ENCODE results near the gene CRTAC1. TPM values are rescaled to one million over a fixed set of nuclear protein-coding genes. Genes with fewer than 3 reads are reported as not detected.
A peak's percentile ranks its signal among the peaks of the same experiment; 100 is the strongest.

Gene CRTAC1
- total and polyA plus RNA-seq, 9 of the 15 experiments (the other 6 are each of a cell fraction or from before 2014, with no cell fraction given), result not detected

DNA sequence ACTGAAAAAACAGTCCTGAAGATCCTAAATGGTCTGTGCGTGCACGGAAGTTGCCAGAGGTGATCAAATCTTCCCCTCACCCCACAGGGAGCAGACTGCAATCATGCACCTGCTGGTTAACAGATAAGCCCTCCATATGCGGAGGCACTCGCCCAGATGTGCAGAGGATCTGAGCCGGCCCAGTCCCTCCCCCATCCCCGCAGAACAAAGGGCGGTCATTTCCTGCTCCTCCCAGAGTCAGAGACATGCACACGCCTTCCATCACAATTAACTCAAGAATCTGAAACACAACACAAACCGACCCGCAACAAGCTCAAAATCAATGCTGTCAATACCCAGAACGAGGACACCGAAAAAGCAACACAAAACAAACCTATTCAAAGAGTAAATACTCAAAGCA is 24.2 kb downstream of the CRTAC1 start (continued):
- TF ChIP-seq, protein P1, sequence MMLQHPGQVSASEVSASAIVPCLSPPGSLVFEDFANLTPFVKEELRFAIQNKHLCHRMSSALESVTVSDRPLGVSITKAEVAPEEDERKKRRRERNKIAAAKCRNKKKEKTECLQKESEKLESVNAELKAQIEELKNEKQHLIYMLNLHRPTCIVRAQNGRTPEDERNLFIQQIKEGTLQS (IDR thresholded peaks at IDR 0.05), result no peak
- TF ChIP-seq, protein P1 (CRISPR knock-in tag; conservative IDR thresholded peaks at IDR 0.05), result no peak
- TF ChIP-seq JUNB (CRISPR knock-in tag; conservative IDR thresholded peaks at IDR 0.05) (no peak), YY1 (IDR thresholded peaks at IDR 0.05; ENCODE audit: borderline replicate concordance in 1 of 3, control insufficient read depth in 1 of 3, extremely low read depth in 1 of 3, insufficient read depth in 3 of 3, insufficient read length in 1 of 3, insufficient replicate concordance in 2 of 3, low read depth in 1 of 3, low read length in 2 of 3) (no peak), SAFB2 (IDR thresholded peaks at IDR 0.05; ENCODE audit: borderline replicate concordance, low read depth, low read length, severe bottlenecking) (no peak), NCOA4 (IDR thresholded peaks at IDR 0.05; ENCODE audit: partially characterized antibody) (no peak), PRMT5 (CRISPR knock-in tag; IDR thresholded peaks at IDR 0.05) (no peak), YBX1 (IDR thresholded peaks at IDR 0.05) (no peak), NFE2L1 (tag; IDR thresholded peaks at IDR 0.05; ENCODE audit: borderline replicate concordance, low read depth) (no peak), MYC (IDR thresholded peaks at IDR 0.05; ENCODE audit: low read depth, low read length) (no peak), MYC (CRISPR knock-in tag; IDR thresholded peaks at IDR 0.05; ENCODE audit: borderline replicate concordance, low read depth) (no peak), MYBL2 (IDR thresholded peaks at IDR 0.05; ENCODE audit: low read depth) (no peak), MYBL2 (CRISPR knock-in tag; IDR thresholded peaks at IDR 0.05; ENCODE audit: borderline replicate concordance) (no peak), FOXK2 (conservative IDR thresholded peaks at IDR 0.05 in 1 of 2, IDR thresholded peaks at IDR 0.05 in 1 of 2; ENCODE audit: low read depth in 2 of 2) (no peak), SRSF7 (optimal IDR thresholded peaks at IDR 0.05; ENCODE audit: low read depth, low read length) (no peak), KLF16 (IDR thresholded peaks at IDR 0.05) (peak; percentile 85), ZNF140 (CRISPR knock-in tag; IDR thresholded peaks at IDR 0.05) (no peak), COPS2 (conservative IDR thresholded peaks at IDR 0.05) (no peak), HNRNPLL (IDR thresholded peaks at IDR 0.05; ENCODE audit: low read depth, low read length, poor library complexity, severe bottlenecking) (no peak), ATF7 (IDR thresholded peaks at IDR 0.05) (no peak; the same call in 1 of the 2 replicates), ZKSCAN1 (IDR thresholded peaks at IDR 0.05; ENCODE audit: low read depth, low read length) (no peak), PHB2 (IDR thresholded peaks at IDR 0.05; ENCODE audit: low read depth) (no peak), GATAD2A (IDR thresholded peaks at IDR 0.05) (no peak)
- TF ChIP-seq, protein P2, sequence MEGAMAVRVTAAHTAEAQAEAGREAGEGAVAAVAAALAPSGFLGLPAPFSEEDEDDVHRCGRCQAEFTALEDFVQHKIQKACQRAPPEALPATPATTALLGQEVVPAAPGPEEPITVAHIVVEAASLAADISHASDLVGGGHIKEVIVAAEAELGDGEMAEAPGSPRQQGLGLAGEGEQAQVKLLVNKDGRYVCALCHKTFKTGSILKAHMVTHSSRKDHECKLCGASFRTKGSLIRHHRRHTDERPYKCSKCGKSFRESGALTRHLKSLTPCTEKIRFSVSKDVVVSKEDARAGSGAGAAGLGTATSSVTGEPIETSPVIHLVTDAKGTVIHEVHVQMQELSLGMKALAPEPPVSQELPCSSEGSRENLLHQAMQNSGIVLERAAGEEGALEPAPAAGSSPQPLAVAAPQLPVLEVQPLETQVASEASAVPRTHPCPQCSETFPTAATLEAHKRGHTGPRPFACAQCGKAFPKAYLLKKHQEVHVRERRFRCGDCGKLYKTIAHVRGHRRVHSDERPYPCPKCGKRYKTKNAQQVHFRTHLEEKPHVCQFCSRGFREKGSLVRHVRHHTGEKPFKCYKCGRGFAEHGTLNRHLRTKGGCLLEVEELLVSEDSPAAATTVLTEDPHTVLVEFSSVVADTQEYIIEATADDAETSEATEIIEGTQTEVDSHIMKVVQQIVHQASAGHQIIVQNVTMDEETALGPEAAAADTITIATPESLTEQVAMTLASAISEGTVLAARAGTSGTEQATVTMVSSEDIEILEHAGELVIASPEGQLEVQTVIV (CRISPR knock-in tag; IDR thresholded peaks at IDR 0.05; ENCODE audit: borderline replicate concordance), result no peak
- TF ChIP-seq, protein P3, sequence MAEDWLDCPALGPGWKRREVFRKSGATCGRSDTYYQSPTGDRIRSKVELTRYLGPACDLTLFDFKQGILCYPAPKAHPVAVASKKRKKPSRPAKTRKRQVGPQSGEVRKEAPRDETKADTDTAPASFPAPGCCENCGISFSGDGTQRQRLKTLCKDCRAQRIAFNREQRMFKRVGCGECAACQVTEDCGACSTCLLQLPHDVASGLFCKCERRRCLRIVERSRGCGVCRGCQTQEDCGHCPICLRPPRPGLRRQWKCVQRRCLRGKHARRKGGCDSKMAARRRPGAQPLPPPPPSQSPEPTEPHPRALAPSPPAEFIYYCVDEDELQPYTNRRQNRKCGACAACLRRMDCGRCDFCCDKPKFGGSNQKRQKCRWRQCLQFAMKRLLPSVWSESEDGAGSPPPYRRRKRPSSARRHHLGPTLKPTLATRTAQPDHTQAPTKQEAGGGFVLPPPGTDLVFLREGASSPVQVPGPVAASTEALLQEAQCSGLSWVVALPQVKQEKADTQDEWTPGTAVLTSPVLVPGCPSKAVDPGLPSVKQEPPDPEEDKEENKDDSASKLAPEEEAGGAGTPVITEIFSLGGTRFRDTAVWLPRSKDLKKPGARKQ (CRISPR knock-in tag; IDR thresholded peaks at IDR 0.05), result no peak
- TF ChIP-seq, protein P4, sequence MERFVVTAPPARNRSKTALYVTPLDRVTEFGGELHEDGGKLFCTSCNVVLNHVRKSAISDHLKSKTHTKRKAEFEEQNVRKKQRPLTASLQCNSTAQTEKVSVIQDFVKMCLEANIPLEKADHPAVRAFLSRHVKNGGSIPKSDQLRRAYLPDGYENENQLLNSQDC (CRISPR knock-in tag; IDR thresholded peaks at IDR 0.05), result no peak
